Measurements from ENCODE around the gene SQOR. TPM values are rescaled to one million over a fixed set of nuclear protein-coding genes. Genes with fewer than 3 reads are reported as not detected.

The SQOR gene
- total and polyA plus RNA-seq, 2 of the 4 experiments (the other 2 are of a cell fraction): 22.1 to 40.3 TPM

- Histone ChIP-seq H2AFZ (replicated peaks; ENCODE audit: low read length, poor library complexity) (no peak overlapping the region), H3K79me1 (ENCODE audit: low read depth in 1 of 2, low read length in 2 of 2) (peaks cover 8 to 17% of the 10 kb centered on the region in 2 experiments), H2AK5ac (ENCODE audit: low read depth, low read length) (no peak overlapping the region), H3K36me3 (ENCODE audit: control insufficient read depth, insufficient read depth, low read length) (no peaks in the 10 kb centered on the region), H4K8ac (ENCODE audit: low read depth in 2 of 2, low read length in 2 of 2) (no peak overlapping the region; a peak in 1 of 4 replicates), H3K9me3 (ENCODE audit: control insufficient read depth, insufficient read depth, low read length) (no peaks in the 10 kb centered on the region), H3K9me1 (ENCODE audit: insufficient read depth, low read length) (peaks cover 10% of the 10 kb centered on the region), H4K91ac (ENCODE audit: insufficient read depth, low read depth, low read length) (no peak overlapping the region), H2BK120ac (ENCODE audit: low read depth, low read length) (no peak overlapping the region), H3K56ac (ENCODE audit: extremely low read depth, insufficient read depth, low read length) (0 out of 2 replicates have a peak overlapping the region, but pooled peaks have one; percentile 43), H2BK15ac (ENCODE audit: low read depth, low read length) (no peak overlapping the region), H3K4ac (ENCODE audit: low read depth, low read length) (no peak overlapping the region), H3K27me3 (ENCODE audit: control insufficient read depth, insufficient read depth, low read length) (no peaks in the 10 kb centered on the region), H3K4me3 (ENCODE audit: insufficient read depth, low read depth, low read length) (peak overlapping the region; percentile 56), H3K27ac (ENCODE audit: insufficient read depth, low read length) (no peak overlapping the region), H4K5ac (ENCODE audit: low read depth, low read length) (no peak overlapping the region), H2AK9ac (replicated peaks; ENCODE audit: low read depth, low read length, poor library complexity) (peak overlapping the region; percentile 0), H2BK5ac (ENCODE audit: low read depth, low read length, poor library complexity, severe bottlenecking) (no peak overlapping the region), H3K9ac (ENCODE audit: low read depth, low read length) (peak overlapping the region; percentile 54), H3K23ac (ENCODE audit: low read depth, low read length) (no peak overlapping the region), H3K18ac (ENCODE audit: low read depth, low read length) (no peak overlapping the region; the same call in 1 of the 2 replicates), H4K20me1 (ENCODE audit: insufficient read depth, low read length) (no peaks in the 10 kb centered on the region), H3K14ac (replicated peaks; ENCODE audit: low read depth, low read length) (no peak overlapping the region), H2BK20ac (ENCODE audit: low read depth, low read length) (peak overlapping the region; percentile 15; the same call in 1 of the 2 replicates), H3K4me1 (ENCODE audit: control insufficient read depth, insufficient read depth, low read length) (peaks cover 20% of the 10 kb centered on the region), H3K4me2 (ENCODE audit: low read depth, low read length) (peak overlapping the region; percentile 85)
- POLR2A ChIA-PET (ENCODE audit: unreplicated experiment): no interaction called here
- ATAC-seq (ENCODE audit: low read depth) (no peak), DNase-seq (no peak)
- dilution Hi-C loops (cut with HindIII; ENCODE audit: low sequenced_read_pairs, unreplicated experiment): no loop called here
- intact Hi-C loops (cut with micrococcal nuclease): no loop called here
- no CpG with 5 or more reads among the region's 17 CpGs for WGBS, 2 experiments (ENCODE audit: extremely low coverage in 2 of 2, insufficient read length in 1 of 2)
- TF ChIP-seq MXI1 (IDR thresholded peaks at IDR 0.05; ENCODE audit: borderline replicate concordance, low read depth, low read length) (no peak), MAFK (IDR thresholded peaks at IDR 0.05; ENCODE audit: low read depth, low read length) (no peak), FOS (IDR thresholded peaks at IDR 0.05; ENCODE audit: low read depth, low read length) (no peak), CEBPB (IDR thresholded peaks at IDR 0.05; ENCODE audit: low read depth, low read length) (no peak), NFE2L2 (IDR thresholded peaks at IDR 0.05; ENCODE audit: low read depth, low read length) (no peak), CHD1 (IDR thresholded peaks at IDR 0.05; ENCODE audit: low read depth, low read length) (no peak), CTCF (conservative IDR thresholded peaks at IDR 0.05; ENCODE audit: low read depth, low read length) (no peak), RFX5 (IDR thresholded peaks at IDR 0.05; ENCODE audit: low read depth, low read length) (no peak), RCOR1 (IDR thresholded peaks at IDR 0.05; ENCODE audit: insufficient replicate concordance, low read length) (no peak), BHLHE40 (IDR thresholded peaks at IDR 0.05; ENCODE audit: low read depth, low read length) (no peak), ELK1 (IDR thresholded peaks at IDR 0.05; ENCODE audit: borderline replicate concordance, low read depth, low read length) (no peak), SMC3 (IDR thresholded peaks at IDR 0.05; ENCODE audit: low read depth, low read length) (no peak), RAD21 (IDR thresholded peaks at IDR 0.05; ENCODE audit: low read length) (no peak), MAZ (IDR thresholded peaks at IDR 0.05; ENCODE audit: borderline replicate concordance, low read depth, low read length) (no peak), POLR2A (IDR thresholded peaks at IDR 0.05; ENCODE audit: low read depth, low read length) (no peak), USF2 (IDR thresholded peaks at IDR 0.05; ENCODE audit: low read depth, low read length) (no peak)
- no TSS peak for BruUV-seq (replicated peaks)
- in situ Hi-C loops (cut with MboI; ENCODE audit: low sequenced_read_pairs): no loop called here
- CTCF ChIA-PET: no interaction called here
These were observed 999 bp downstream of the SQOR start for GRCh38 chr15:45635763-45636292.

All from IMR-90 (cell line).